Measurements from ENCODE around the gene KIAA1143. TPM values are rescaled to one million over a fixed set of nuclear protein-coding genes. Genes with fewer than 3 reads are reported as not detected.

Gene KIAA1143
- total and polyA plus RNA-seq, 2 donors (not counting 3 experiments of a cell fraction or from before 2014, with no cell fraction given): 6.1 to 25.2 TPM

Other genes with a start within 250 kb of the KIAA1143 start
- 0.95 and 1.9 TPM in 2 replicates for gene ZKSCAN7, start 206.4 kb downstream of the KIAA1143 start, total RNA-seq
- gene ZKSCAN7, start 206.4 kb downstream of the KIAA1143 start, polyA plus RNA-seq: 0.75 and 0.83 TPM in 2 replicates
- gene ZNF660, start 176.7 kb downstream of the KIAA1143 start, total RNA-seq: 1.0 and 1.5 TPM in 2 replicates
- gene ZNF660, start 176.7 kb downstream of the KIAA1143 start, polyA plus RNA-seq: 0.38 and 0.44 TPM in 2 replicates
- 6.4 and 7.1 TPM in 2 replicates for gene ZNF197, start 136.6 kb downstream of the KIAA1143 start, total RNA-seq
- 2.8 and 2.9 TPM in 2 replicates for gene ZNF197, start 136.6 kb downstream of the KIAA1143 start, polyA plus RNA-seq
- gene ZNF35, start 112.9 kb downstream of the KIAA1143 start, total RNA-seq: 9.1 and 11.3 TPM in 2 replicates
- gene ZNF35, start 112.9 kb downstream of the KIAA1143 start, polyA plus RNA-seq: 2.5 TPM in 2 replicates
- gene ZNF502, start 49.0 kb downstream of the KIAA1143 start, total RNA-seq: 4.1 and 4.2 TPM in 2 replicates
- 0.86 and 1.0 TPM in 2 replicates for gene ZNF502, start 49.0 kb downstream of the KIAA1143 start, polyA plus RNA-seq
- gene ZNF501, start 32.0 kb downstream of the KIAA1143 start, total RNA-seq: 2.9 and 3.9 TPM in 2 replicates
- 0.92 and 1.6 TPM in 2 replicates for gene ZNF501, start 32.0 kb downstream of the KIAA1143 start, polyA plus RNA-seq
- gene KIF15, start 175 bp upstream of the KIAA1143 start, total RNA-seq: 20.9 and 21.6 TPM in 2 replicates
- gene KIF15, start 175 bp upstream of the KIAA1143 start, polyA plus RNA-seq: 1.6 and 2.2 TPM in 2 replicates
- gene TMEM42, start 100.3 kb upstream of the KIAA1143 start, total RNA-seq: 10.6 and 13.6 TPM in 2 replicates
- gene TMEM42, start 100.3 kb upstream of the KIAA1143 start, polyA plus RNA-seq: 43.6 and 46.4 TPM in 2 replicates
- gene TGM4, start 113.0 kb upstream of the KIAA1143 start, total RNA-seq: 0.24 and 0.39 TPM in 2 replicates
- gene TGM4, start 113.0 kb upstream of the KIAA1143 start, polyA plus RNA-seq: 0.11 and 0.16 TPM in 2 replicates
- gene ZDHHC3, start 214.6 kb upstream of the KIAA1143 start, total RNA-seq: 62.4 and 62.7 TPM in 2 replicates
- 97.1 and 131 TPM in 2 replicates for gene ZDHHC3, start 214.6 kb upstream of the KIAA1143 start, polyA plus RNA-seq
- gene EXOSC7, start 214.6 kb upstream of the KIAA1143 start, total RNA-seq: 44.5 and 46.2 TPM in 2 replicates
- 35.3 and 53.8 TPM in 2 replicates for gene EXOSC7, start 214.6 kb upstream of the KIAA1143 start, polyA plus RNA-seq